GM19468 (cell line): Measurements from ENCODE around the gene BRAF.
"Not testable (repeated sequence)": the region's sequence is repeated elsewhere in the genome, so short reads cannot be mapped to it uniquely, and the experiment has no call there.

Experiments
- ATAC-seq: cut with Tn5 transposase; IDR thresholded peaks from one replicate; pipeline ENCODE4 v1.9.1; 2021; ENCODE audit warnings: mild to moderate bottlenecking, moderate library complexity, moderate number of reproducible peaks; ENCODE audit not compliant: unreplicated experiment; ENCODE audit errors: extremely low read depth

The BRAF gene

DNA sequence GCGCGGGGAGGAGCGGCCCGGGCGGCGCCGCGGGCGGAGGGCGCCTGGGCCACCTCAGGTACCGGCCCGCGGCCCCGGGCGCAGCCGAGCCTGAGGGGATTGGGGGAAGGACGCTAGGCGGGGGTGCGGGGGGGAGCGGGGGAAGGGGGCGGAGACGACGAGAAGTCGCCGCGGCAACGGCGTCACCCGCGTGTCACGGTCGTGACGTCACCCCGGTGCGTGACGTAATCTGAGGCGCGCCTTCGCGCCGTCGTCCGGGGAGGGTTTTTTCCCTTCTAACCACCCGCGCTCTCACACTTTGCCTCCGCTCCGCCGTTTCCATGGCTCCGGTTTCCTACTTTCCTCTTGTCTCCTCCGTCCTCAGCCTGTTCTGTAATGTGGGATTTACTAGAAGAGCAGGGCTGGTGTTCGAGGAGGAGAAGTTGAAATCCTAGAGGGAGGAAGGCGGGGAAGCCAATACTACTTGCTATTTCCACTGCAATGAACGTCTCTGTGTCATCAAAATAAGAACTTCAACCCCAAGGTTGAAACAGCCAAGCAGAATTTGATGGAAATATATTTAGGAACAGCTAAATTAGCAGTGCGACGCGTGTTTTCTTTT is at the start of gene BRAF:
BRAF (minus strand) TSS at position 109 of the 601 bp plus-strand sequence. CDS start 226 bp downstream, outside the sequence.
- ATAC-seq, result peak; percentile 33

DNA sequence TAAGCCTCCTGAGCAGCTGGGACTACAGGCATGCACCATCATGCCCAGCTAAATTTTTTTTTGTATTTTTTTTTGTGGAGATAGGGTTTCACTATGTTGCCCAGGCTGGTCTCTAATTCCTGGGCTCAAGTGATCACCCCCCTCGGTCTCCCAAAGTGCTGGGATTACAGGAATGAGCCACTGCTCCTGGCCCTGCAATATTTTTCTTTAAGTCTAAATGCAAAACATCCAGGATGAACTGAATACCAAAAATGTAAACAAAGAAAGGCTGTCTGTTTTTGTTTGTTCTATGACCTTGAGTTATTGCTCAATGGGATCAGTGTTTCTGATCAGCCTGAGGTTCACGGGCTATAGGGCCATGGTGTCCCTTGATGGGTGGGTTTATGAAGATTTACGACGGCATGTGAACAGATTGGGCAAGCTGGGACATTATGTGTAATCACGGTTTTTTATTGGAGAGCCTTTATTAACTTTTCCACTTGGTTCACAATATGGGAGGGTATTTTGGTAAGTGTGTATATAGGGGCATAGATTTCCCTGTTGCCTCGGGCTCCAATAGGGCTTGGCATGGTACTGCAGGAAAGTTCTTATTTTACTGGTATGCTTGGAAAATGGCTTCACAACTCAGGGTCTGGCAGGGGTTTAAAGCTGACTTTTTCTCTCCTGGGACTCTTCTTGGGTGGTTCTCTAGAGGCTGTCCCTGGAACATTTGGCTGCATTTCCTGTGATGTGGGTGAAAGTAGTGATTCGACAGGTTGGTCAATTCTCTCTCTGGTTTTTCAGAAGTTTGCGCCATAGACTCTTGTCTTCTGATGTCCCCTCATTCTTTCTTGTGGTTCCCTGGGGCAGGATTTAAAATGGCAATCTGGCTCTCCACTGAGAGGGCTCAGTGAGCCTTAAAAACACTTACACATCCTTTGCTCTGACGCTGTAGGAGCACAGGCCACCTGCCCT is 48.4 kb upstream of the BRAF start:
- ATAC-seq, result no peak

DNA sequence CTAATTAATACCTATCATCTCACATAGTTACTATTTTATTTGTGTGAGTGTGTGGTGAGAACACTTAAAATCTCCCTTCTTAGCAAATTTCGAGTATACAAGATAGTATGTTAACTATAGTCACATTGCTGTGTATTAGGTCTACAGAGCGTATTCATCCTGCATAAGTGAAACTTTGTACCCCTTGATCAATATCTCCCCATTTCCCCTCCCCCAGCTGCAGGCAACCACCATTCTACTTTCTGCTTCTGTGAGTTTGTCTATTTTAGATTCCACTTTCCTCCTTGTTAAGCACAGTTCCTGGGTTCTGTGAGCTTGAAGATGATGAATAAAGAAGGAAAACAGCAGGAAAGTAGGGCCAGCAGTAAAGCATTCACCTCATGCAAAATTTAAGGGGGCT is 47.6 kb upstream of the BRAF start:
- no peak for ATAC-seq

DNA sequence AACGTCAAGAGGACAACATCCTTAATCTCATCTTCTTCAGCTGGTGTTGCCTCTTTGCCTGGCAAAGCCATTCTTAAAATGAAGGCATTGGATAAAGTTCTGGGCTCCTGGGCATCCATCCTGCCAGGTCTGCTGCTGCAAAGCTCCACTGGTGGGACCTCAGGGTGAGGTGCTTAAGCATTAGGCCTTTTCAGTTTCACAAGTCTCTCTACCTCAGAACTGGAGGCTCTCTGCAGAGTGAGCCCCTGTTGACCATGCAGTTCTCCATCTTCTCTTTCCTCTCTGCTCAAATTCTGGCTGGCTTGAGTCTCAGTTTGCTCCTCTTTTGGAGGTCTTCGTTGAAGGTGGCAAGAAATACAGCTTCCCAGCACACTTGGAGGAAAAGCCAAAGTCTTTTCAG is 42.7 kb upstream of the BRAF start:
- ATAC-seq, result no peak

DNA sequence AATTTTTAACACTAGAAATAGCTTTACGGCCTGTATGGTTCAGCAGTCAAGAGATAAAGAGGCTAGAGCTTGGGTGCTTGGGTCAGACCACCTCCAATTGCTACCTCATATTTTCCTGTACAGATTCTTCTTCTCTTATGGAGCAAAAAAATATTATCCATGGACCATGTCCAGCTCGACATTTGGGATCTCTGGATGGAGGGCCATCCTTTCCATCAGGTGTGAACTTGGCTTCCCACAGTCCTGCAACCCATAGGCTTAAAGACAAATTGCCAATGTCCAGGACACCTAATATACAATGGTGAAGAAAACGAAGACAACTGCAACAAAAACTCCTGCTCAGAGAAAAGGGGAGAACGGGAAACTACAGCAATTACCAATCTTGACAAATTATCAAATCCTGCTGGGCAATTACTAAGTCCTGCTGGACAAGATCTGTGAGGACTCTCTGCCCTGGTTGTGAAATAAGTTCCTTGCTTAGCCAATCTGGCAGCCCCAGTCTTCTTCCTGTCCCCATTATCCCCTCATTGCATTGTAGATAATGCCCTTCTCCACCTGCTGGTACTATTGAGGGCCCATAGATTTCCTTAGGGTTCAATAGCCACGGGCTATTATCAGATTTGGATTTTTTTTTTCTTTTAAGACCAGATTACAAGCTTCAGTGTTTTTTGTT is 42.0 kb upstream of the BRAF start:
- no peak for ATAC-seq

DNA sequence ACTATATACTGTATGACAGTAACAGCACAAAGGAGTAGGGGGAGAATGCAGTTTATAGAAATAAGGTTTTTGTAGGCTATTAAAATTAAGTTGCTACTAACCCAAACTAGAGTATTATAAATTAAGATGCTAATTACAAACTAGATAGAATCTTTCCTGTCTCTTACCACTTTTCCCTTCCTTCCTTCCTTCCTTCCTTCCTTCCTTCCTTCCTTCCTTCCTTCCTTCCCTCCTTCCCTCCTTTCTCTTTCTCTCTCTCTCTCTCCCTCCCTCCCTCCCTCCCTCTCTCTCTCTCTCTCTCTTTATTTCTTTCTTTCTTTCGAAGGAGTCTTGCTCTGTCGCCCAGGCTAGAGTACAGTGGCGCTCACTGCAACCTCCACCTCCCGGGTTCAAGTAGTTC is 36.4 kb upstream of the BRAF start:
- no peak for ATAC-seq

DNA sequence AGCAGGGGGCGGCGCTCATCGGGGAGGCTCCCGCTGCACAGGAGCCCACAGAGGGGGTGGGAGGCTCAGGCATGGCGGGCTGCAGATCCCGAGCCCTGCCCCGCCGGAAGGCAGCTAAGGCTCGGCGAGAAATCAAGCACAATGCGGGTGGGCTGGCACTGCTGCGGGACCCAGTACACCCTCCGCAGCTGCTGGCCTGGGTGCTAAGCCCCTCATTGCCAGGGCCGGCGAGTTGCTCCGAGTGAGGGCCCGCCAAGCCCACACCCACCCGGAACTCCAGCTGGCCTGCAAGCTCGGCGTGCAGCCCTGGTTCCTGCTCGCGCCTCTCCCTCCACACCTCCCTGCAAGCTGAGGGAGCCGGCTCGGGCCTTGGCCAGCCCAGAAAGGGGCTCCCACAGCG is 32.3 kb upstream of the BRAF start:
- ATAC-seq, result not testable (repeated sequence)

DNA sequence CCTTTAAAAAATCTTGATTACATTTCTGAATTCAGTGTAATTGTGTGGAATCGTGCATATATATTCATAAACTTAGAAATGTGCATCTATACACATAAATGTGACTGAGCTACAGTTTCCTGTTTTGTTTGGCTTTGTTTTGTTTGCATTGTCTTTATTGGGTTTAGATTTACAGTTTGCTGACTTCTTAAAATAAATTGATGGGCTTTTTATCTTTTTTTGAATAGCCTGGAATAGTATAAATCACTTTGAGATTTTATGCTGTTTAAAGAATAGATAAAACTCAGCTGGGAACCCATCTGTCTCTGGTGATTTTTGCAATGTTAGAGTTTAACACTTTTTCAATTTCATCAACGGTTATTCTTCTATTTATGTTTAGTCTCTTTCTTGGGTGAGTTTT is 21.2 kb upstream of the BRAF start:
- ATAC-seq, result no peak

DNA sequence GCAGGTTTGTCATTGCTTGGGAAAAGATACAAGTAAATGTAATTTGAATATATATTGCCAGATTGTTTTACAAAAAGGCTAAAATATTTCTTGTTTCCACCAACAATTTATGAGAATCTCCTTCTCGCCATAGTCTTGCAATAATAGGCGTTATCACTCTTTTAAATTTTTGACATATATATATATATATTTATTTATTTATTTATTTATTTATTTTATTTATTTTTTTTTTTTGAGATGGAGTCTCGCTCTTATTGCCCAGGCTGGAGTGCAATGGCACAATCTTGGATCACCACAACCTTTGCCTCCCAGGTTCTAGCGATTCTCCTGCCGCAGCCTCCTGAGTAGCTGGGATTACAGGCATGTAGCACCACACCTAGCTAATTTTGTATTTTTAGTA is 17.5 kb upstream of the BRAF start:
- ATAC-seq, result not testable (repeated sequence)

DNA sequence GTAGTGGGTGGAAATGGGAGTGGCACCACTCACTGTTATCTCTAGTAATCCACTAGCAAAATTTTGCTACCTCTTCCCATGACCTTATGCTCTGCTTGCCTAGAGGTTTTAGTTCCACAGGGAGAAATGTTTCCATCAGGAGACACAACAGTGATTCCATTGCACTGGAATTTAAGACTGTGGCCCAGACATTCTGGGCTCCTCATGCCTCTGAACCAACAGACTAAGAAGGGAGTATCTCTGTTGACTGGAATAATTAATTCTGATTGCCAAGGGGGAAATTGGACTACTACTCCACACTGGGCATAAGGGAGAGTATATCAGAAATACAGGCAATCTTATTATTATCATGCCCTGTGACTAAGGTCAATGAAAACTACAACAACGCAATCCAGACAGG is 16.2 kb upstream of the BRAF start:
- ATAC-seq, result no peak

DNA sequence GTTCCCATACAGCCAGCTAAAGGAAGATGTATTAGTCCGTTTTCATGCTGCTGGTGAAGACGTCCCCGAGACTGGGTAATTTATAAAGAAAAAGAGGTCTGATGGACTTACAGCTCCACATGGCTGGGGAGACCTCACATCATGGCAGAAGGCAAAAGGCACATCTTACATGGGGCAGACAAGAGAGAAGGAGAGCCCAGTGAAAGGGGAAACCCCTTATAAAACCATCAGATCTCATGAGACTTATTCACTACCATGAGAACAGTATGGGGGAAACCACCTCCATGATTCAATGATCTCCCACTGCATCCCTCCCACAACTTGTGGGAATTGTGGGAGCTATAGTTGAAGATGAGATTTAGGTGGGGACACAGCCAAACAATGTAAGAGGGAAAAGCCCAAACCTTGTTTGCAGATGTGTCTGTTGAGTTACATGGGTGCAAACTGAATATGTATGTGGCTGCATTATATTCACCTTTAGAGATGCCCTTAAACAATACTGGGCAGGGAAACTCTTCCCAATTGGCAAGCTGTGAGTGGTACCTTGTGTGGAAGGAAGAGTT is 13.1 kb upstream of the BRAF start:
- ATAC-seq, result no peak

DNA sequence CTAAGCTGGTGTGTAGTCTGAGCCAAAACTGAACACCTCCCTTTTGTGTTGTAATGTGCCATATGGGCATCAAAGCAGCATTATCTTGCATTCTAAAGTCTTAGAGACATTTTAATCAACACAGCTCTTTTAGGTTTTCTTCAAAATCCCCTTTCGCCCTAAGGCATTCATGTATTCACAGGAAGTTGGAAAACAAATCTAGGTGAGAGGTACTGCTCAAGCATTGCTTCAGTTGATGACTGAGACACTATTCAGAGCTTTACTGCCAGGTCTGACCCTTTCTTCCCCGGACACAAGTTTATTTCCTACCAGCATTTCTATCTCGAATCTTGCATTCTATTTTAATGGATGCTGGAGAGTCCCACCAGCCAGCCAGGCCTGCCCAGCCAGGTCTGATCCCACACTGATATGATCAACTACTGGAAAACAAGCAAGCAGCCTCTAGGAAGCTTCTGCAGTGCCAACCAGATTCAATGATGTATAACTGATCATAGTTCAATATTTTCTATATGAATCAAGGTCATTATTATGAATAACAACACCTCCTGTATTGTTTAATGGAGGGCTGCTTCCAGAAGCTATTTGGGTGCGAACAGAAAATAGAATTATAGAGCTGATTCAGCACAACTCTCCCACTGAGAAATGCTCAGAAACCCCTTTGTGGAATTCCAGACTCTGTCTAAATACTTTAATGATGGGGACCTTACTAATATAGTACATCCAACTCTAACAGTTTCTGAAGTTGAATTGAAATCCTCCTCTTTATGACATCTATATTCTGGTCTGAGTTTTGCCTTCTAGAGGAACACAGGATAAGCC is 4.0 kb upstream of the BRAF start:
- ATAC-seq, result no peak

DNA sequence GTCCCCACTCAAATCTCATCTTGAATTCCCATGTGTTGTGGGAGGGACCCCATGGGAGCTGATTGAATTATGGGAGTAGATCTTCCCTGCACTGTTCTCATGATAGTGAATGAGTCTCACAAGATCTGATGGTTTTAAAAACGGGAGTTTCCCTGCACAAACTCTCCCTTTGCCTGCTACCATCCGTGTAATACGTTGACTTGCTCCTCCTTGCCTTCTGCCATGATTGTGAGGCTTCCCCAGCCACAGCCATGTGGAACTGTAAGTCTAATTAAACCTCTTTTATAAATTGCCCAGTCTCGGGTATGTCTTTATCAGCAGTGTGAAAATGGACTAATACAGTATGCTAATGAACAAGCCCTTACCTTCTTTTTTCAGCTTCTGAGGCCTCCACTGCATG is 3.2 kb upstream of the BRAF start:
- ATAC-seq, result not testable (repeated sequence)

DNA sequence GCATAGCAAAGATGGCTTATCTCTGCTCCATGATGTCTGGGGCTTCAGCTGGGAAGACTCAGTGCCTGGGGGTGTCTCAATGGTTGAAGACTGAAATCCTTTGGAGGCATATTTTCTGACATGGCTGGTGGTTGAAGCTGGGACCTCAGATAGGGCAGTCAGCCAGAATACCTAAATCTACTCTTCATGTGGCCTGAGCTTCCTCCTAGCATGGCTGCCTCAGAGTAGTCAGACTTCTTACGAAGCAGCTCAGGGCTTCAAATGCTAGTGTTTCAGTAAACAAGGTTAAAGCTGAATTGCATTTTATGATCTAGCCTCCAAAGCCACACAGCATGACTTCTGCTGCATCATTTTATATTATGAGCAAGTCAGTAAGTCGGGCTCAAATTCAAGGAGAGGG is 2.6 kb upstream of the BRAF start:
- no peak for ATAC-seq

DNA sequence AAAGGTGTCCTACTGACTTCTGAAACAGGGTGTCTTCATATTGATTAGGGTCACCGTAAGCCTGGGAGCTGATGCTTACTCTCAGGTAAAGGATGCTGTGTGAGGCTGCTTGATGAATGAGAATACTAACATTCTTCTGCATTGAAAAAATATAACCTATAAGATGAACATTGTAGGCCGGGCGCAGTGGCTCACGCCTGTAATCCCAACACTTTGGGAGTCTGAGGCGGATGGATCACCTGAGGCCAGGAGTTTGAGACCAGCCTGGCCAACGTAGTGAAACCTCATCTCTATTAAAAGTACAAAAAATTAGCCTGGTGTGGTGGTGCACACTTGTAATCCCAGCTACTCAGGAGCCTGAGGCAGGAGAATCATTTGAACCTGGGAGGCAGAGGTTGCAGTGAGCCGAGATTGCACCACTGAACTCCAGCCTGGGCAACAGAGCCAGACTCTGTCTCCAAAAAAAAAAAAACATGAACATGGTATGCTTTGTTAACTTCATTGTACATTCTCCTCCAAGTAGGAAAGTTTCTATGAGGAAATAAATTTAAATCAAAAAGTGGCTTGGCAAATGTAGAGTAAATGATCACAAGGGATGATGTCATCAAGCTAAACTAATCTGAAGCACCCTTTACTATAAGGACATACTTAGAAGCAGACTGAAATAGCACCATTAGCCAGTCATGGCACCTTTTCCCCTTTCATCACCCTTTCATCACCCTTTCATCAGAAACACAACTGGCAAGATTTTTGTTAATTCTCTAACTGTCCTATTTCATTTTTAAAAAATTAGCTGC is 1.5 kb upstream of the BRAF start:
- no peak for ATAC-seq

DNA sequence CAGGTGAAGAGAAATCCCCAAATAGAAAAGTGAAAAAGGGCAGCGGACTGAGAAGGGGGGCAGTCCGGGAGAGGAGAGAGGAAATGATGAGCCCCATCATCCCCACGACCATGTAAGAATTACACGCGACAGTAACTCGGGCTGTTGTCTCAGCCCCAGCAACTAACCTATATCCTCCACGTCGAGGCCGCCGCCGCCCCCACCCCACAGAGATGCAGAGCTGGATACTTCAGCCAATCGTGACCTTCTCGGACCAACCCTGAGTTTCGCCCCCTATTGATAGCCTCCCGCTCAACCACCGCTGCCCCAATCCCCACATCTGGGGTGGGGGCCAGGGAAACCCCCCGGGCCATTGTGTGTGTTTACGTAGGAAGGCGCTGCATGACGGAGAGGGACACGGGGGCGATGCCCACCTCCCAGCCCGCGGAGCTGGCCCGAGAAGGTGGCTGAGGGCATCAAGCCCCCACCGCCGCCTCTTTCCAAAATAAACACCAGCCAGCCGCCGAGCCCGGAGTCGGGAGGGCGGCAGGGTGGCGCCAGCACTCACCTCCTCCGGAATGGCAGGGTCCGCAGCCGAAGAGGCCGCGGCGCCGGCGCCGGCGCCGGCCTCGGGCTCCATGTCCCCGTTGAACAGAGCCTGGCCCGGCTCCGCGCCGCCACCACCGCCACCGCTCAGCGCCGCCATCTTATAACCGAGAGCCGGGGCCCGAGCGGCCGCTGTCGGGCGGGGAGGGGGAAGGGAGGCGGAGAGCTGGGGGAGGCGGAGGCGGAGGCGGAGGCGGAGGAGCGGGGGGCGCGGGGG is 509 bp downstream of the BRAF start:
- peak; percentile 24 for ATAC-seq

DNA sequence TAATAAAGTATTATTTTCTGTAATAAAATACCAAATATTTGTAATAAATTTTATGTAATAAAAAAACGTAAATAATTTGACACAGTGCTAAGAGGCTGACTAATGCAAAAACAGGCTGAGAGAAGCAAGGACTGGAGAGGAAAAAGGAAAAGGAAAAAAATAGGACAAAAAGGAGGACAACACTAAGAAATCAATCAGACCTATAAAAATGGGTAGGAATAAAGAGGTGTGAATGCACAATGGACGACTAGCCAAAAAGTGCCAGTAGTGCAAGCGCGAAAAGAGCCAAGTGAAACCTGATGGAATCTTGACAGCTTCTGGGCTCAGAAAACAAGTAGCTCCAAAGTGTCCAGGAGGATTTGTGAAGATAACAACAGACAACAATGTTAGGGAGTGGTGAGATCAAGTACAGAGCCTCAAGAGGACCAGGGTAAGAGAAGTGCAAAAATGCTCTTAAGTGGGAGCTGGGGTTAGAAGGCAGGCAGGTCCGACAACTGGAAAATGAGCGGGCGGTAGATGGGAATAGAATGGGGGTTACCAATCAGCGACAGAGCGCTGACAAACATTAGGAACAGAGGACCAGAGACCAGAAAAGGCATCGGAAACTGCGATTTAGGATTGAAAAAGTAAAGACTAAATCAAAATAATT is 1.2 kb downstream of the BRAF start:
- no peak for ATAC-seq
